Activated CD4-positive, alpha-beta T cell treated with anti-CD3 and anti-CD28 coated beads, Interleukin-2, amount 10 ng/mL, durations not matched to agents 7 days and 5 days (primary cell): ENCODE data around the gene COQ3. TPM values are rescaled to one million over a fixed set of nuclear protein-coding genes. Genes with fewer than 3 reads are reported as not detected.
"Not testable (repeated sequence)": the region's sequence is repeated elsewhere in the genome, so short reads cannot be mapped to it uniquely, and the experiment has no call there.

Source experiments
- CTCF ChIA-PET: fragments of 350-600 bp; sonication (Branson Sonifier 250); formaldehyde crosslinking; loops from one replicate; lab custom pipeline; 2021; ENCODE audit warnings: antibody characterized with exemption; lab: Charles Lee
- POLR2A ChIA-PET: fragments of 350-600 bp; sonication (Branson Sonifier 250); formaldehyde crosslinking; loops from one replicate; lab custom pipeline; 2021; ENCODE audit warnings: antibody characterized with exemption; lab: Charles Lee
- DNase-seq: peaks from one replicate; pipeline ENCODE4 v3.0.0-alpha.2; 2020
- H3K27ac Mint-ChIP-seq: one replicate; pipeline ENCODE4 v1.8.0; 2021; ENCODE audit warnings: mild to moderate bottlenecking, moderate library complexity, mixed read lengths
- H3K27me3 Mint-ChIP-seq: one replicate; pipeline ENCODE4 v1.8.0; 2021; ENCODE audit warnings: mixed read lengths
- H3K36me3 Mint-ChIP-seq: one replicate; pipeline ENCODE4 v1.8.0; 2021; ENCODE audit warnings: low read depth, mixed read lengths
- H3K4me1 Mint-ChIP-seq: one replicate; pipeline ENCODE4 v1.8.0; 2021; ENCODE audit warnings: mixed read lengths
- H3K4me3 Mint-ChIP-seq: one replicate; pipeline ENCODE4 v1.8.0; 2021; ENCODE audit warnings: mild to moderate bottlenecking, moderate library complexity, mixed read lengths
- H3K9me3 Mint-ChIP-seq: one replicate; pipeline ENCODE4 v1.8.0; 2021; ENCODE audit warnings: mixed read lengths
- total RNA-seq, 2 experiments: library from RNA; stranded (reverse); gene quantifications; one replicate each; pipeline ENCODE4 v1.2.3, GENCODE V29; 2021

The COQ3 gene
- total RNA-seq, 2 experiments from 2014 or later: 8.2 to 8.3 TPM

GRCh38 chr6:99345164-99345563, 48.8 kb downstream of the COQ3 start:
- ChIA-PET POLR2A (no interaction called here), CTCF (interaction anchor here (0.6 to 1.1 kb wide), 2 partner anchors 16 to 18 kb away, joined by 4 read pairs; no protein-coding TSS in a partner anchor)
- Mint-ChIP-seq H3K27ac (no peak overlapping the region), H3K27me3 (peaks cover 55% of the 10 kb centered on the region), H3K4me3 (no peak overlapping the region), H3K4me1 (peaks cover 9% of the 10 kb centered on the region), H3K36me3 (no peaks in the 10 kb centered on the region), H3K9me3 (no peaks in the 10 kb centered on the region)
- DNase-seq: no peak

- ChIA-PET POLR2A (no interaction called here), CTCF (interaction anchor here (0.5 to 0.9 kb wide), 2 partner anchors 10 to 11 kb away, joined by 3 read pairs; no protein-coding TSS in a partner anchor)
- no peak for DNase-seq
- Mint-ChIP-seq H3K27me3 (peaks cover 52% of the 10 kb centered on the region), H3K36me3 (no peaks in the 10 kb centered on the region), H3K4me1 (peaks cover 6% of the 10 kb centered on the region), H3K9me3 (no peaks in the 10 kb centered on the region), H3K4me3 (no peak overlapping the region), H3K27ac (no peak overlapping the region)
These were observed 49.7 kb downstream of the COQ3 start for GRCh38 chr6:99344289-99344688.

- H3K27me3 Mint-ChIP-seq: peaks cover 45% of the 10 kb centered on the region
- CTCF ChIA-PET: interaction anchor here (0.9 kb wide), 1 partner anchor 11 kb away, joined by 4 read pairs; no protein-coding TSS in a partner anchor
- no peaks in the 10 kb centered on the region for H3K36me3 Mint-ChIP-seq
- no peak overlapping the region for H3K4me3 Mint-ChIP-seq
- H3K9me3 Mint-ChIP-seq: no peaks in the 10 kb centered on the region
- DNase-seq: no peak
- H3K4me1 Mint-ChIP-seq: peaks cover 3% of the 10 kb centered on the region
- H3K27ac Mint-ChIP-seq: no peak overlapping the region
- POLR2A ChIA-PET: no interaction called here
These were observed 52.0 kb downstream of the COQ3 start for GRCh38 chr6:99341862-99342455.

- CTCF ChIA-PET: interaction anchor here (1.0 kb wide), 1 partner anchor 102 kb away, joined by 3 read pairs; no protein-coding TSS in a partner anchor
- Mint-ChIP-seq H3K4me3 (no peak overlapping the region), H3K27ac (no peak overlapping the region)
These were observed 55.8 kb downstream of the COQ3 start for GRCh38 chr6:99338188-99338587.

GRCh38 chr6:99335298-99335697, 58.7 kb downstream of the COQ3 start:
- POLR2A ChIA-PET, DNase-seq, H3K4me3 Mint-ChIP-seq, H3K36me3 Mint-ChIP-seq, H3K9me3 Mint-ChIP-seq, H3K27ac Mint-ChIP-seq, H3K4me1 Mint-ChIP-seq: not testable (repeated sequence)
- CTCF ChIA-PET: interaction anchor here (0.9 kb wide), 1 partner anchor 12 kb away, joined by 5 read pairs; no protein-coding TSS in a partner anchor
- H3K27me3 Mint-ChIP-seq: peaks cover 31% of the 10 kb centered on the region

More at GRCh38 chr6:99338188-99338587, 55.8 kb downstream of the COQ3 start:
- Mint-ChIP-seq H3K36me3 (no peaks in the 10 kb centered on the region), H3K9me3 (no peaks in the 10 kb centered on the region), H3K4me1 (no peaks in the 10 kb centered on the region), H3K27me3 (peaks cover 33% of the 10 kb centered on the region)
- no peak for DNase-seq
- POLR2A ChIA-PET: no interaction called here

- H3K4me1 Mint-ChIP-seq: peaks cover 2% of the 10 kb centered on the region
- ChIA-PET CTCF (interaction anchor here (0.6 to 0.9 kb wide), 4 partner anchors 10 to 115 kb away, joined by 3 to 5 read pairs (median 3); no protein-coding TSS in a partner anchor), POLR2A (no interaction called here)
- H3K27me3 Mint-ChIP-seq: peaks cover 31% of the 10 kb centered on the region
- H3K27ac Mint-ChIP-seq: no peak overlapping the region
- H3K9me3 Mint-ChIP-seq: no peaks in the 10 kb centered on the region
- no peak overlapping the region for H3K4me3 Mint-ChIP-seq
- DNase-seq: peak; percentile 41
- H3K36me3 Mint-ChIP-seq: no peaks in the 10 kb centered on the region
These were observed 59.4 kb downstream of the COQ3 start for GRCh38 chr6:99334526-99335127.

- DNase-seq: no peak
- peaks cover 23% of the 10 kb centered on the region for H3K27me3 Mint-ChIP-seq
- no peaks in the 10 kb centered on the region for H3K36me3 Mint-ChIP-seq
- POLR2A ChIA-PET: no interaction called here
- CTCF ChIA-PET: no interaction called here
- peaks cover 2% of the 10 kb centered on the region for H3K4me1 Mint-ChIP-seq
- no peak overlapping the region for H3K4me3 Mint-ChIP-seq
- H3K27ac Mint-ChIP-seq: no peak overlapping the region
- no peaks in the 10 kb centered on the region for H3K9me3 Mint-ChIP-seq
These were observed 60.9 kb downstream of the COQ3 start for GRCh38 chr6:99333068-99333467.

- peaks cover 15% of the 10 kb centered on the region for H3K27me3 Mint-ChIP-seq
- peaks cover 2% of the 10 kb centered on the region for H3K4me1 Mint-ChIP-seq
- ChIA-PET POLR2A (no interaction called here), CTCF (interaction anchor here (1.2 to 2.1 kb wide), 5 partner anchors 11 to 64 kb away, joined by 3 to 10 read pairs (median 4); no protein-coding TSS in a partner anchor)
- H3K4me3 Mint-ChIP-seq: no peak overlapping the region
- DNase-seq: no peak
- H3K27ac Mint-ChIP-seq: no peak overlapping the region
- no peaks in the 10 kb centered on the region for H3K36me3 Mint-ChIP-seq
- no peaks in the 10 kb centered on the region for H3K9me3 Mint-ChIP-seq
These were observed 62.5 kb downstream of the COQ3 start for GRCh38 chr6:99331531-99331930.

- Mint-ChIP-seq H3K36me3 (no peaks in the 10 kb centered on the region), H3K27ac (no peak overlapping the region), H3K4me1 (peaks cover 2% of the 10 kb centered on the region), H3K9me3 (no peaks in the 10 kb centered on the region), H3K4me3 (no peak overlapping the region), H3K27me3 (peaks cover 15% of the 10 kb centered on the region)
- peak; percentile 70 for DNase-seq
- POLR2A ChIA-PET: no interaction called here
- CTCF ChIA-PET: interaction anchor here (0.7 to 2.1 kb wide), 11 partner anchors 10 to 417 kb away, joined by 3 to 10 read pairs (median 4); no protein-coding TSS in a partner anchor
These were observed 63.8 kb downstream of the COQ3 start for GRCh38 chr6:99330159-99330558.

- POLR2A ChIA-PET: no interaction called here
- no peaks in the 10 kb centered on the region for H3K4me1 Mint-ChIP-seq
- CTCF ChIA-PET: no interaction called here
- no peak for DNase-seq
- peaks cover 11% of the 10 kb centered on the region for H3K27me3 Mint-ChIP-seq
- no peaks in the 10 kb centered on the region for H3K36me3 Mint-ChIP-seq
- no peak overlapping the region for H3K27ac Mint-ChIP-seq
- no peaks in the 10 kb centered on the region for H3K9me3 Mint-ChIP-seq
- no peak overlapping the region for H3K4me3 Mint-ChIP-seq
These were observed 69.0 kb downstream of the COQ3 start for GRCh38 chr6:99324996-99325395.

Other genes starting within 250 kb of the COQ3 start
- gene FAXC, start 44.5 kb downstream of the COQ3 start, total RNA-seq: under 1 TPM in 1 of 2 experiments, not detected in 1; 0.07 TPM
- 100 to 1,000 TPM; 138 to 143 TPM for gene PNISR, start 31.1 kb upstream of the COQ3 start, total RNA-seq
- 10 to 100 TPM in 1 of 2 experiments, 1 to 10 TPM in 1; 7.3 to 10.8 TPM for gene USP45, start 121.2 kb upstream of the COQ3 start, total RNA-seq
- 10 to 100 TPM; 29.3 to 34.8 TPM for gene CCNC, start 174.5 kb upstream of the COQ3 start, total RNA-seq
- not detected for gene PRDM13, start 212.6 kb upstream of the COQ3 start, total RNA-seq